ENCODE results near the gene FARP1.

Gene FARP1

GRCh38 chr13:98370261-98370660 is 227.4 kb downstream of the FARP1 start:
- no peak for DNase-seq

- DNase-seq: no peak
These were observed 228.1 kb downstream of the FARP1 start for GRCh38 chr13:98370806-98371515.

- DNase-seq: no peak
These were observed 228.7 kb downstream of the FARP1 start for GRCh38 chr13:98371516-98372023.

GRCh38 chr13:98372876-98373275 is 230.0 kb downstream of the FARP1 start:
- DNase-seq: no peak

GRCh38 chr13:98374750-98375149 is 231.9 kb downstream of the FARP1 start:
- no peak for DNase-seq

GRCh38 chr13:98377635-98378378 is 234.9 kb downstream of the FARP1 start:
- DNase-seq: no peak

GRCh38 chr13:98384739-98385138 is 241.8 kb downstream of the FARP1 start:
- no peak for DNase-seq

GRCh38 chr13:98385606-98386005 is 242.7 kb downstream of the FARP1 start:
- DNase-seq: no peak

- no peak for DNase-seq
These were observed 243.7 kb downstream of the FARP1 start for GRCh38 chr13:98386637-98387036.

GRCh38 chr13:98389319-98389718 is 246.4 kb downstream of the FARP1 start:
- DNase-seq: no peak

- no peak for DNase-seq
These were observed 247.3 kb downstream of the FARP1 start for GRCh38 chr13:98390086-98390715.

GRCh38 chr13:98393873-98394272 is 251.0 kb downstream of the FARP1 start:
- no peak for DNase-seq

GRCh38 chr13:98394820-98395510 is 252.1 kb downstream of the FARP1 start:
- no peak for DNase-seq

GRCh38 chr13:98396071-98396710 is 253.3 kb downstream of the FARP1 start:
- no peak for DNase-seq

GRCh38 chr13:98397221-98397620 is 254.3 kb downstream of the FARP1 start:
- no peak for DNase-seq

GRCh38 chr13:98397861-98398260 is 255.0 kb downstream of the FARP1 start:
- no peak for DNase-seq

- DNase-seq: no peak
These were observed 255.7 kb downstream of the FARP1 start for GRCh38 chr13:98398581-98398980.

GRCh38 chr13:98399756-98400155 is 256.9 kb downstream of the FARP1 start:
- no peak for DNase-seq

- no peak for DNase-seq
These were observed 259.0 kb downstream of the FARP1 start for GRCh38 chr13:98401934-98402333.

- DNase-seq: no peak
These were observed 260.2 kb downstream of the FARP1 start for GRCh38 chr13:98403076-98403475.

- DNase-seq: no peak
These were observed 262.2 kb downstream of the FARP1 start for GRCh38 chr13:98405107-98405571.

GRCh38 chr13:98405690-98406344 is 262.9 kb downstream of the FARP1 start:
- DNase-seq: no peak

Measured in activated naive CD4-positive, alpha-beta T cell treated with anti-CD3 and anti-CD28 coated beads, Interleukin-2, amount 50 U/mL, for 16 hours (primary cell).